DMS53 treated with DMSO at 0.1 percent for 48 hours (cell line): ENCODE data around the gene TMEM17.

Experiments used
- DNase-seq: peaks from one replicate; lab custom pipeline; 2025; ENCODE audit not compliant: unreplicated experiment; lab: John Stamatoyannopoulos, UW

Gene TMEM17

GRCh38 chr2:62512384-62512783 lies 6.4 kb upstream of the TMEM17 start:
- no peak for DNase-seq

- DNase-seq = no peak
Measured at GRCh38 chr2:62511636-62512035, 5.6 kb upstream of the TMEM17 start.

- DNase-seq = peak; percentile 82
Measured at GRCh38 chr2:62506421-62506750, 391 bp upstream of the TMEM17 start.

GRCh38 chr2:62505109-62505749 lies 766 bp downstream of the TMEM17 start:
- peak; percentile 48 for DNase-seq

GRCh38 chr2:62504657-62505056 lies 1.3 kb downstream of the TMEM17 start:
- DNase-seq = no peak

- DNase-seq = no peak
Measured at GRCh38 chr2:62501794-62502500, 4.0 kb downstream of the TMEM17 start.

- no peak for DNase-seq
Measured at GRCh38 chr2:62501069-62501468, 4.9 kb downstream of the TMEM17 start.

- no peak for DNase-seq
Measured at GRCh38 chr2:62499430-62500060, 6.5 kb downstream of the TMEM17 start.

- DNase-seq = no peak
Measured at GRCh38 chr2:62498739-62499138, 7.3 kb downstream of the TMEM17 start.

GRCh38 chr2:62495761-62496160 lies 10.2 kb downstream of the TMEM17 start:
- DNase-seq = no peak

GRCh38 chr2:62492048-62492447 lies 13.9 kb downstream of the TMEM17 start:
- DNase-seq = no peak

- no peak for DNase-seq
Measured at GRCh38 chr2:62489702-62490101, 16.3 kb downstream of the TMEM17 start.

GRCh38 chr2:62489162-62489561 lies 16.8 kb downstream of the TMEM17 start:
- no peak for DNase-seq

GRCh38 chr2:62486439-62486765 lies 19.6 kb downstream of the TMEM17 start:
- no peak for DNase-seq

GRCh38 chr2:62485761-62486438 lies 20.1 kb downstream of the TMEM17 start:
- no peak for DNase-seq

- no peak for DNase-seq
Measured at GRCh38 chr2:62482558-62483352, 23.2 kb downstream of the TMEM17 start.

GRCh38 chr2:62479917-62480316 lies 26.1 kb downstream of the TMEM17 start:
- DNase-seq = no peak

GRCh38 chr2:62478093-62478580 lies 27.9 kb downstream of the TMEM17 start:
- DNase-seq = peak; percentile 24

GRCh38 chr2:62477573-62477972 lies 28.4 kb downstream of the TMEM17 start:
- DNase-seq = no peak

GRCh38 chr2:62475172-62476011 lies 30.6 kb downstream of the TMEM17 start:
- DNase-seq = no peak
